HG02852 (cell line): ENCODE results near the gene ZNF514.
"Not testable (repeated sequence)": the region's sequence is repeated elsewhere in the genome, so short reads cannot be mapped to it uniquely, and the experiment has no call there.

Experiments
- ATAC-seq: cut with Tn5 transposase; IDR thresholded peaks from one replicate; pipeline ENCODE4 v1.9.1; 2021; ENCODE audit warnings: mild to moderate bottlenecking, moderate library complexity; ENCODE audit not compliant: unreplicated experiment

ZNF514 gene

DNA sequence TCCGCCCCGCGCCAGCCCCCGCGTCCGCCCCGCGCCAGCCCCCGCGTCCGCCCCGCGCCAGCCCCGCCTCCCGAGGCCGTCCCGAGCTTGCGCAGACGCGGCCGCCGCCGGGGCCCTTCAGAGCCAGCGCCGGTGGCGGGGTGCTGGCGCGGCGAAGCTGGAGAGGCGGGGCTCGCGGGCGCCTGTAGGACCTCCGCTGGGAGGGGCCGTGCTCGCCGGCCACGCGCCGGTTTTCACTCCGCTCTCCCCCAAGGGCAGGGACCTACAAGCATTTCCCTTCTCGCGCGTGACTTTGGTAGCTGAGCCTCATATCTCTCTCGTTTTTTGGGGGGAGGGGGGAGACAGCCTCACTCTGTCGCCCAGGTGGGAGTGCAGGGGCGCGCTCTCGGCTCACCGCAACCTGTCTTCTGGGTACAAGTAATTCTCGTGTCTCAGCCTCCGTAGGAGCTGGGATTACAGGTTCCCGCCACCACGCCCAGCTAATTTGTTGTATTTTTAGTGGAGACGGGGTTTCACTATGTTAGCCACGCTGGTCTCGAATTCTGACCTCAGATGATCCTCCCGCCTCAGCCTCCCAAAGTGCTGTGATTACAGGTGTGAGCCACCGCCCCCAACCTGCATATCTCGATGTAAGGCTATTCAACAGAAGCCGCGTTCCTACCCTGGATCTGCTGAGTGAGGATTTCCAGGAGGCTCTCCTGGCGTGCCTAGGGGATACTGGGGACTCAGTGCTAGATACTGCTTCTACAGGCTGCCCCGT is at the start of gene ZNF514:
Gene ZNF514 (minus strand): TSS at position 159 of the 760 bp plus-strand sequence. CDS start 6,595 bp downstream, outside the sequence.
- peak; percentile 95 for ATAC-seq

DNA sequence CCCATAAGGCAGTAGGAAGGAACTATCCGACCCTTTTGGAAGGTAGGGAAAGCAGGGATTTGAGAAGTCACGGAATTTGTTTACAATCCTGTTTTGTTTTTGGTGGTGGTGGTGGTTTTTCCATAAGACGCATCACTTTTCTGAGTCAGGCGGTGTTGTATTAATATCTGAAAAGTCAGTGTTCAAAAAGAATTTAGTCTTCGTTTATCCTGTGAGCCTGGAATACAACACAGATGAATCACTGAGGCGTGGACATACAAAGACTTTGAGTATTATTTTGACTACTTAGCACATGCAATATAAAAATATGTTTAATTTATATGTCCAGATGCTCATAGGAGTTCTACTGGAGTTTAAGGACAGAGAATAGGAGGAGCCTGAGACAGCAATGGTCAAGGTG is 48.5 kb upstream of the ZNF514 start:
- ATAC-seq, result no peak

DNA sequence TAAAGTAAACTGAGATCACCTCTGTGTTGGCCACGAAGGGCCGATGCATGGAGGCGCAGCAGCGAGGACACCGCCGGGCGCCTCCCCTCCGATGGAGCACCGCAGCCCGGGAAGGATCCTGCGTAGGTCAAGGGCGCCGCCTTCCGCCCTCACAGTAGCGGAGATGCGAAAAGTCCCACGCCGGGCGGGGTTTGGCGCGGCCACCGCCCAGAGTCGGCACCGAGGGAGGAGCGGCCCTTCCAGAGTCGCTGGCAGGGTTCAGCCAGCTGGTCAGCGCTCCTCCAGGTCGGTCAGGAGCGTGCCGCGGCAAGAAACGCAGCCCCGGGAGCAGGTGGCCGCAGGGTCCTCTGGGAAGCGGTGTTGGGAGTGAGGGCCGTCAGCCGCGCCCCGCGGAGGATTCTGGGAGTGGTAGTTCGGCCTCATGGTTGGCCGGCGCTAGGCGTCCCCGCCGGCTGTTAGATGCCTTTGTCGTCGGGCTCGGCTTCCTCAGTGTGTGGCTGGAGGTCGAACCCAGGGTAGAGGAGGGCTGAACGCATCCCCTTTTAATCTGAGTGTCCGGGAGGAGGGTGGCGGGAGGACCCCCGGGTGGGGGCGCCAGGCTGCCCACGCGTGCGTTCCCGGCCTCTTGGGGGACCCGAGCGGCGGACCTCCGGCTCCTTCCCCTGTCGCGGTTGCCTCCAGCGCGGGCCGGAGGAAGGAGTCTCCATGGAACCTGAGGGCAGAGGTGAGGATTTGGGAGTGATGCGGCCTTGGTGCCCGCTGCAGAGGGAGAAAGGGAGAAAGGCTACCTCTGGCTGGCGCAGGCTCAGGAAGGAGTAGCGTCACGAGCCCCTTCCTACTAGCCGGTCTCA is 47.7 kb upstream of the ZNF514 start, which contains the start of gene ZNF892:
Gene ZNF892 (plus strand): TSS at position 411 of the 851 bp plus-strand sequence. CDS start 295 bp downstream, at position 706.
- ATAC-seq, result peak; percentile 98

DNA sequence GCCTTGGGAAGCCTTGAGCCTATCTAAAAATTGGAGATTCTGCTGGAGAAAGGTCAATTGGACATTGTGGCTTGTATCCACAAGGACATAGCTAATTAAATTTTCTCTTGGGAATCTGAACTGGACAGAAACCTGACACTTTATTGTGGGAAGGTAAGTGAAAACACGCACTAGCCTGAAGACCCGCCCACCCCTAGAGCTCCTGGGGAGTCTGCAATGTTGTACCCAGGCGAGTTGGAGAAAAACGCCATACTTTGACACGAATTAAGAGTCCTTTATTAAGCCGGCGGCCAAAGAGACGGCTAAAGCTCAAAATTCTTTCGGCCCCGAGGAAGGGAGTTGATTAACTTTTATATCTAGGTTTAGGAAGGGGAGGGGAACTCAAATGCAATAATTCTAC is 46.4 kb upstream of the ZNF514 start:
- no peak for ATAC-seq

DNA sequence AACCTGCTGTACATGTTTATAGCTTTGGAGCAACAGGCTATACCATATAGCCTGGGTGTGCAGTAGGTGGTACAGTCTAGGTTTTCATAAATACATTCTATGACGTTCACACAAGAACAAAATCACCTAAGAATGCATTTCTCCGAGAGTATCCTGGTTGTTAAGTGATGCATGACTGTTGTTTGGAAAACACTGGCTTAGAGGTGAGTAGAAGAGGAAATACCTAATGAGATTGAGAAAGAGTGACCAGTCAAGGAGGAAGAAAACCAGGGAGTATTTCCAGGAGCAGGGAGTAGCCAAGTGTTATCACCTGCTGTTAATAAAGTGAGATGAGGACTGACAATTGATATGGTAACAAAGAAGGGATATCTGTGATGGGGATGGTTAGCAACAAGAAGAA is 44.7 kb upstream of the ZNF514 start:
- no peak for ATAC-seq

DNA sequence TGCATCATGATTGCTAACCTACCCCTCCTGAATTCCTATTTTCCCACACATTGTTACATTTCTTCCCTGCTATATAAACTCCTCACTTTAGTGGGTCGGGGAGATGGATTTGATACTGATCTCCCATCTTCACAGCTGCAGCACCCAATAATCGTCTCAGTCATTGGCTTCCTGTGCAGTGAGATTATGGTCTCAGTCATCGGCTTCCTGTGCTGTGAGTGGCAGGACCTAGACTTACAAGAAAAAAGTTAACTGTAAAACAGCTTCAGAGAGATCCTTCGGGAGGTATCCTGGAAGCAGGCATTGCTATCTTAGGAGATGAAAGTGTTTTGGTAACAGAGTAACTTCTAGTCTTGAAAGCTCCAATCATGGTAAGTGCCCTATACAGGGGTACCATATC is 44.3 kb upstream of the ZNF514 start:
- ATAC-seq, result no peak

DNA sequence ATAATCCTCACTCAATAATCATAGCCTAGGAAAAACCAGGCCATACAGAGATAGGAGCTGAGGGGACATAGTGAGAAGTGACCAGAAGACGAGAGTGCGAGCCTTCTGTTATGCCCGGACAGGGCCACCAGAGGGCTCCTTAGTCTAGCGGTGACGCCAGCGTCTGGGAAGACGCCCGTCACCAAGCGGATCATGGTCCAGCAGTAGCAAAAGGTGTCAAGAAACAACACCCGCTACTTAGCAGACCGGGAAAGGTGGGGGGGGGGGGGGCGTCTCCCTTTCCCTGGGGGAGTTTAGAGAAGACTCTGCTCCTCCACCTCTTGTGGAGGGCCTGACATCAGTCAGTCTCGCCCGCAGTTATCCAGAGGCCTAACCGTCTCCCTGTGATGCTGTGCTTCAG is 33.3 kb upstream of the ZNF514 start:
- ATAC-seq, result not testable (repeated sequence)

DNA sequence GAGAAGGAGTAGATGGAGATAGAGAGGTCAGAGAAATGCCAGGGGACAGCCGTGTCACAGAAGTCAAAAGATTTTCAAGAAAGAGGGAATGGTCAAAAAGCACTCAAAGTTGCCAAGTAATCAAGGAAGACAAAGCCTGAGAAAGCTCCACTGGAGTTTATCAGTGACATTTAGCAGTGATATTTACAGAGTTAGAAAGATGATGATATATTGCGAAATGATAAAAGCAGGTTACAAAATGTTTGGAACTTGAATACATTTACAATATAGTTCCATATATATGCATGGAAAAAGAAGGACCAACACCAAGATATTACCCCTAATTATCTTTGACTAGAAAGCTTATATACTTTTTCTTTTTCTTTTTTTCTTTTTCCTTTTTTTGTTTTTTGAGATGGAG is 26.3 kb upstream of the ZNF514 start:
- ATAC-seq, result no peak

DNA sequence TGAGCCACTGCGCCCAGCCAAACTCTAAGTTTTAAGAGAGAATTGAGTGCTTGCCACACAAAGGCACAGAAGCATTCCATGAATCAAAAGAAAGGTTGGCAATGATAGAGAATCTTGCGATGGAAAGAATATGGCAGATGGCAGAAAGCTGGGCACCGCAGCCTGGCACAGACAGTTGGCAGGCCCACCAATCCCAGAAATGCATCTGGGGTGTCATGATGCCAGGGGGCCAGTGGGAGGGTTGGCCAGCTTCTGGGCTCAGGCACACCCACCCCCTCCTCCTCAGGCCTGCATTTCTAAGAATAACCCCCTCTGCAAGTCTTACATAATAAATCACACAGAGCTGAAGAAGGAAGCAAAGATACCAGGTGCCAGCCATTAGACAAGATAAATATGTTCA is 25.5 kb upstream of the ZNF514 start:
- ATAC-seq, result no peak

DNA sequence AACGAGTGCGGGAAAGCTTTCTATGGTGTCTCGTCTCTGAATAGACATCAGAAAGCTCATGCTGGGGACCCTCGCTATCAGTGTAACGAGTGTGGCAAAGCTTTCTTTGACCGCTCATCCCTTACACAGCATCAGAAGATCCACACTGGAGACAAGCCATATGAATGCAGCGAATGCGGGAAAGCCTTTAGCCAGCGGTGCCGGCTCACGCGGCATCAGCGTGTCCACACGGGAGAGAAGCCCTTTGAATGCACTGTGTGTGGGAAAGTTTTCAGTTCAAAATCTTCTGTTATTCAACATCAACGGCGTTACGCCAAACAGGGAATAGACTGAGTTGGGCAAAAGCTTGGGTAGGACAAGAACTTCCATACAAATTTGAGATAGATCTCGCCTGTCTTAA is 22.1 kb upstream of the ZNF514 start:
- no peak for ATAC-seq

DNA sequence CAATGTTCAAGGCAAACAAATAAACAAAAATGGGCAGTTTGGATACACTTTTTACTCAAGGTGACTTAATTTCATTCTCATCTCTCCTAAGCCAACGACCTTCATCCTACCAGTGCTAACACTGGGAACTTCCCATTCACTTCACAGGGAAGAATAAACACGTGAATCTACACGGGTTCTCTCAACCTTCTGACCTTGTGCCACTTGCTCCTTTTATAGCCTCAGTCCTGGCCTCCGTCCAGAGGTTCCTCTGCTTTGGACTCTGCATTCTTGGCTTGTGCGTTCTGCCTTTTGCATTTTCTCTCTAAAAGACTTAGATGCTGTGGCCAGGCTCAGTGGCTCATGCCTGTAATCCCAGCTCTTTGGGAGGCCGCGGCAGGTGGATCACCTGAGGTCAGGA is 19.8 kb upstream of the ZNF514 start:
- no peak for ATAC-seq

DNA sequence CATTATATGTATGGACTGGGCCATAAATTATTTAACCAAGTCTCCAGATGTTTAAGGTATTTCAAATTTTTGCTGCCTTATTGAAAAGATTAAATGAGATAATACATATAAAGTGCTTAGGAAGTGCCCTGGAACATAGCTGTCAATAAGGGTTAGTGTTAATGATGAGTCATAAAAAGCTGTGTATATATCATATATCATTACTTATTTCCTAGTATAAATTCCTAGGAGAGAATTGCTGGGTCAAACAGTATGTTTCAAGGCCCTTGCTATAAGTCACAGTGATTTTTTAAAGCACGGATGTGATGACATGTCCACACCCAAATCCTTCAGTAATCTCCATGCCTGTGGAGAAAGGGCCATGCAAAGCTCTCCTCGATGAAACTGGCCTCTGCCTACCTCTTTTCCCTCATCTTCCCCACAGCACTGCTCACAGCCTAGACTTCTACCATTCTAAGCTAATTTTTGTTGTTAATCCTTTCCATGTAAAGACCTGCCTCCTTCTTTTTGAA is 14.4 kb upstream of the ZNF514 start:
- no peak for ATAC-seq

DNA sequence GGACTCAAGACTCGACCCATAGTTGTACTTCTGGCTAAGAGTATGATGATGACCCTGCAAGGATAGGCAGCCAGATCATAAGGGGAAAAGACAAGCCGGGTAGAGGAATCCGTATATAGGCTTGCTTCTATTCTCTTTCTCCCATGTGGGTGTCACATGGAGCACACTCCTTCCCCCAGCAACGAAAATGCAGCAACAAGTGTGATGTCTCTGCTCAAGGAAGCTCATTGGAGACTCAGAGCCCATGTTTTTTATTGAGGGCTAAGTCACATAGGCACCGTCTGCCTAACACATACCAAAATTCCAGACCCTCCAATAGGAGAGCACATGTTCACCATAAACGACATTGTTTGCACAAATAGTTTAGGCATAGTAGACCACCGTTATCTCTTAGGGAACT is 12.3 kb upstream of the ZNF514 start:
- ATAC-seq, result no peak

DNA sequence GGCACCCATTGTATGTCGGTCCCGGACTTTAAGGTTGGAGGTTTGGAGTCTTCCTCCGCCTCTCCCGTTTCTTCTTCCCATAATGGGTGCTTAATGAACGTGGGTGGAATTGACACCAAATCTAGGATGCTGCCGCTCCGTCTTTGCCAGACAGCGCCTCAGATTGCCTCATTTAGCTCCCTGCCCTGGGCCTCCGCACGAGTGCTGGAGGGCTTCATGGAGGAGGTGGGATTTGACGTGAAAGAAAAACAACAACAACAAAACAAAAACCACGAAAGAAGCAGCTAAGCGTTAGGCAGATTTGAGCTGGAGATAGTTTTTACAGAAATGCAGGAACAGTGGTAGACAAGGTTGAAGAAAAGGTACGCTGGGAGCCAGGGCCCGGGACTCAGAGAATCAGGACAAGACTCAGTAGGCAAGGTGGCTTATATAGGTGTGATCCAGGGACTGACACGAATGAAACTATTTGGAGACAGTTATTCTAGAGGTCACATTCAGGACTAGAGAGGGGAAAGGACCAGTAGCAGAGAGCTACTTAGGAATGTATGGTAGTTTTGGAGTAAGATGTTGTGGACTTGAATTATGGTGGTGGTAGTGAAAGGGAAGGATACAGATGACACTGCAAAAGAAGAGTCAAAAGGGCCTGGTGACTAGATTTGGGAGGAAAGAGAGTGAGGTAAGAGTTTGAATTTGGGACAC is 6.6 kb upstream of the ZNF514 start:
- ATAC-seq, result no peak

DNA sequence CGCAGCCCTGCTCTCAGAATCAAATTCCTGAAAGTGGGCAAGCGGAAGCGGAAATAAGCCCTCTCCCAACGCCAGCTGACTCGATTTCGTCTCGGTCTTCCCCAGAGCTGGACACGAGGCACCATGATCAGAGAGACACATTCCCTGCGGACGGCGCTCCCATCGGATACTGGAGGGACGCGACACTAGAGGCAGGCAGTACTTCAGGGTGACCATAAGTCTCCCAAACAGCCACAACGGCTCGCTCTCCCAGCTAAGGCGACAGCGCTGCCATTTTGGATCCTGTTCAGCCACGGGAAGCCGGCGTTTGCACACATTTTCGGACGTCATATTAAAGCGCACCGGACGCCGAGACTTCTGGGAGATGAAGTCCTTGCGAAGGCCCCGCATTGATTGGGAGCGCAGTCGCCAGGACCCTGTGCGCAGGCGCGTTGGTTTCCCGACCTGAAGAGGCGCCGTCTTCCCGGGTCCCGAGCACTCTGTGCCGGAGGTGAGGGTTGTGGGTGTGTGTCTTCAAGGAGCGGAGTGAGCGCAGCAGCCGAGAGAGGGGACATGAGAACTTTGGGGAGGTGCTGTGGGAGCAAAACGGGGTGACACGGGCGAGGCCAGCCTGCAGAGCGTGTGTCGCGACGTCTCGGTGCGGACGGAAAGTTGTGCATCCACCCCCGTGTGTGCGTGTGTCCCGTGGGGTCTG is 5.9 kb upstream of the ZNF514 start, which contains the start of gene ZNF2:
Gene ZNF2 (plus strand): TSS at position 439 of the 694 bp plus-strand sequence. CDS start 10,418 bp downstream, outside the sequence.
- ATAC-seq, result peak; percentile 90

DNA sequence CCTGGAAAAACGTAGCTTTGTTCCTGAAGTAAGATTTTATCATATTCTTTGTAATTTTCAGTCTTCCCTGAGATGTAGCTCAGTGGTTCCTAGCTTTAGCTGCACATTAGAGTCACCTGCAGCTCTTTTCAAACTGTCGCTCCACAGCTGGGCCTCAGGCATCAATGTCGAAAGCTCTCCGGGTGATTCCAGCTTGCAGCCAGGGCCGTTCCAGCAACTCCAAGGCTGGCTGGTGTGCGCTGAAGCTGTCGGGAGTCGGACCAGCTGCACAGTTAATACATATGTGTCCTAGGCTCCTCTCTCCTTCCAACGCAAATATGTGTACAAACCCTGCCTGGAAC is 5.4 kb upstream of the ZNF514 start:
- ATAC-seq, result peak; percentile 15

DNA sequence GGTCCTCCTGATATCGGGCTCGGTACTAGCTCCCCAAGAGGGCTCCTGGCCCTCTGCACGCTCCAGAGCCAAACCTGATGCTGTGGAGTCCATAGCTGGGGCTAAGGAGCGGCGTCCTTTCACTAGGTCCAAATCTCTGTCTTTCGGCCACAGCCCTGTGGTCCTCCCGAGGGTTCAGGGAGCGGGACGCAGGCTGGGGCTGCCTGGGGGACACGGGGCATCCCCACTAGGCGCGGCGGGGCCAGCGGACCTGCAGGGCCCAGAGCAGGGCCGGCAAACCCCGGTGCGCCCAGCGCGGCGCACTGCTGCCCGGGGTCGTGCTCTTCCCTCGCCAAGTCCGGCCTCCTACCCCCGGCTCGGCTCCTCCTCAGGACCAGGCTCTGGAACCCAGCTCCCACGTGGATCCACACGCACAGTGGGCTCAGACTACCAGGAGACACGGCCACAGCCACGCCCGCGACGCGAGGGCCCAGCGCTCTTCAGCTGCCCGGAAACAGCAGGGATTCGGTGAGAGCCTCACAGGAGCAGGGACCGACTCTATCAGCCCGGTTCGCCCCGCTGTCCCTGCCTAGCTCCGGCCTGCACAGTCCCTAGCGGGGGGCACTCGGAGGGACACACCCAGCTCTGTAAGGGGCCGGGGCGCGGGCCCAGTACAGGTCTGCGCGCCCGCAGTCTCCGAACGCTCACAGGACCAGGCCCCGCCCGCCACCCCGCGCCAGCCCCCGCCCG is 593 bp downstream of the ZNF514 start:
- ATAC-seq, result peak; percentile 51

DNA sequence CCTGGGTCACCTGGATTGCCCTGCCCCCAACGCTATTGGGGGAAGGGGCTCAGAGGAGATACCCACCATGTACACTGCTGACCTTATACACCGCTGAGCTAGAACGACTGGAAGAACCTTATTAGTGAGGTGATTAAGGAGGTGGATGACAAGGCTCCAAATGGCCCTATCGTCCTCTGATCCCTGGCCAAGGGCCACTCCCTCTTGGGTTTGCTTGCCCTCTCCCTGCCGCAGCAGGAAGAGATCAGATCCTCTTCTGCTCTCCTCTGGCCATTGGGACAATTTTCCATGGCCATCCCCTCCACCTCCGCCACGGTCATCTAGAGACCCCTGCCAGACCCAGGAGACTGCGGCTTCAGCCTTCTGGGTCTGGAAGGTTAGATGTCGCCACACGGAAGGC is 1.2 kb downstream of the ZNF514 start:
- ATAC-seq, result no peak

DNA sequence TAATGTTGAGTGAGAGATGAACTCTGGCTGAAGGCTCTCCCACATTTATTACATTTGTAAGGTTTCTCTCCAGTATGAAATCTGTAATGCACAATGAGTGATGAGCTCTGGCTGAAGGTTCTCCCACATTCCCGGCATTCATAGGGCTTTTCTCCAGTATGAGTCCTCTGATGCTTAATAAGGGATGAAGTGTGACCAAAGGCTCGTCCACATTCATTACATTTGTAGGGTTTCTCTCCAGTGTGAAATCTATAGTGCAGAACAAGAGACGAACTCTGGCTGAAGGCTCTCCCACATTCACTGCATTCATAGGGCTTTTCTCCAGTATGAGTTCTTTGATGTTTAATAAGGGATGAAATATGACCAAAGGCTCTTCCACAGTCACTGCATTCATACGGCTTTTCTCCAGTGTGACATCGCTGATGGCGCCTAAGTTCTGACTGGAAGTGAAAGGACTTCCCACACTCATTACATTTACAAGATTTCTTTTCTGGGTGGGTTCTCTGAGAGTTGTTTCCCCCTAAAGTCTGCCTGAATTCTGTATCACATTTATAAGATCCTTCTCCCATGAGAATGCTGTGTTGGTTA is 10.2 kb downstream of the ZNF514 start:
- ATAC-seq, result no peak

DNA sequence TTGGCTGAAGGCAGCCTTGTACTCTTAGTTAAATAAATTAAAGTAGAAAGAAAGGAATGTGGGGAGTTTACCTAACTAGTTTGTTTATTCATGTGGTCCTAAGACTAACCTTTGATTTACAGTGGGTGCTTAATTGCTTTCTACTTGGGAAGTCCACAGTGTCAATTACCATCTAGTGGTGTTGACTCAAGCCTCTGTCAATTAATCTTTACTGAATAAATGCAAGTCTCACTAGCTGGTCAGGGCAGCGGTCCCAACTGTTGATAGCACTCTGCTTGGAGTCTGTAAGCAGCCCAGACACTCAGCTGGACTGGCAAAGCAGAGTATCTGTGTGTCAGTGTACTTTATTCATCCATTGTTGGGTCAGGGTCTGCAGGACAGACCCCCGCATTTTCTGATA is 15.8 kb downstream of the ZNF514 start:
- ATAC-seq, result no peak
